Sigmoid colon (tissue), 3 donors: ENCODE data around the gene FMNL3.

ENCODE experiments used
- CTCF ChIP-seq, 4 experiments: fragments of 450-650 bp in 3 of 4; fragments of 200-600 bp in 1 of 4; IDR thresholded peaks; one replicate each; pipeline ENCODE4 v1.5.1; 2016 to 2019; ENCODE audit warnings: antibody characterized with exemption in 4 of 4, mild to moderate bottlenecking in 3 of 4, moderate library complexity in 2 of 4
- POLR2A ChIP-seq, 2 donors: fragments of 450-650 bp; IDR thresholded peaks; one replicate each; pipeline ENCODE4 v1.6.1; 2016; ENCODE audit warnings: antibody characterized with exemption in 2 of 2, mild to moderate bottlenecking in 2 of 2, moderate library complexity in 2 of 2

- TF ChIP-seq CTCF (IDR thresholded peaks at IDR 0.05) (no peak), POLR2A (IDR thresholded peaks at IDR 0.05) (no peak)
Observed at GRCh38 chr12:49626169-49626835, 80.9 kb downstream of the FMNL3 start.
